Body of pancreas (tissue), 4 donors: ENCODE data around the gene MYH11.

Experiments
- POLR2A ChIP-seq, 3 donors: fragments of 450-650 bp; IDR thresholded peaks; one replicate each; pipeline ENCODE4 v1.6.1; 2016; ENCODE audit warnings: antibody characterized with exemption in 3 of 3, mild to moderate bottlenecking in 2 of 3
- TF ChIP-seq, protein P1 (sequence below), 7 experiments: fragments of 450-650 bp in 4 of 7; fragments of 200-600 bp in 3 of 7; sonication (generic) in 3 of 7; IDR thresholded peaks; one replicate each; pipeline ENCODE4 v1.5.1; 2016 to 2019; ENCODE audit warnings: antibody characterized with exemption in 7 of 7

DNA sequence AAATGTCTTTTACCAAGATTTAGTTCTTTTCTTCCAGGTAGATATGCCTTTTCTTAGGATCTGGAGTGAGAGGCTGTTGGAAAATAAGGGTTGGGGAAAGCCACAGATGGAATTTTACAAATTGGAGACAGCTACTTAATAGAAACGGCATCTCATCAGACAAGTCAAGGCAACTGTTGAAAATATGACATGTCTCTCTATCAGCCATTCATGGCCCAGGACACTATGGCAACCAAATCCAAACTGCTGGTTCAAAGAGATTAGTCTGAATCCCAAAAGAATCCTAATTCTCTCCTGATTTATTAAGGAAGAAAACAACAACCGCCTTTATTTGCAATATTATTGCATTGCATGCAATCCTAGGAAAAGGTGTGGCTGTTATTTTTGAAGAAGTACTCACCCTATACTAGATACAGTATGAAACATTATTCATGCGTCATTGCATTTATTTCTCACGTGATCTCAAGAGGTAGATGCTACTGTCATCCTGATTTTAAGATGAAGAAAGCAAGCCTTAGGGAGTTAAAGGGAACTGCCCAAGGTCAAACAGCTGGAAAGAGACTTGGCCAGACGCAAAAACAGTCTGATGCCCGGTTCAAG lies 44.2 kb upstream of the MYH11 start:
- TF ChIP-seq, protein P1, sequence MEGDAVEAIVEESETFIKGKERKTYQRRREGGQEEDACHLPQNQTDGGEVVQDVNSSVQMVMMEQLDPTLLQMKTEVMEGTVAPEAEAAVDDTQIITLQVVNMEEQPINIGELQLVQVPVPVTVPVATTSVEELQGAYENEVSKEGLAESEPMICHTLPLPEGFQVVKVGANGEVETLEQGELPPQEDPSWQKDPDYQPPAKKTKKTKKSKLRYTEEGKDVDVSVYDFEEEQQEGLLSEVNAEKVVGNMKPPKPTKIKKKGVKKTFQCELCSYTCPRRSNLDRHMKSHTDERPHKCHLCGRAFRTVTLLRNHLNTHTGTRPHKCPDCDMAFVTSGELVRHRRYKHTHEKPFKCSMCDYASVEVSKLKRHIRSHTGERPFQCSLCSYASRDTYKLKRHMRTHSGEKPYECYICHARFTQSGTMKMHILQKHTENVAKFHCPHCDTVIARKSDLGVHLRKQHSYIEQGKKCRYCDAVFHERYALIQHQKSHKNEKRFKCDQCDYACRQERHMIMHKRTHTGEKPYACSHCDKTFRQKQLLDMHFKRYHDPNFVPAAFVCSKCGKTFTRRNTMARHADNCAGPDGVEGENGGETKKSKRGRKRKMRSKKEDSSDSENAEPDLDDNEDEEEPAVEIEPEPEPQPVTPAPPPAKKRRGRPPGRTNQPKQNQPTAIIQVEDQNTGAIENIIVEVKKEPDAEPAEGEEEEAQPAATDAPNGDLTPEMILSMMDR (IDR thresholded peaks at IDR 0.05) = no peak
- no peak for TF ChIP-seq POLR2A (IDR thresholded peaks at IDR 0.05)
